ENCODE data around the gene ARHGAP26.

GRCh38 chr5:143155455-143155854 is 385.3 kb downstream of the ARHGAP26 start:
- no peak for TF ChIP-seq CTCF (IDR thresholded peaks at IDR 0.05)
- no peak for TF ChIP-seq POLR2A (IDR thresholded peaks at IDR 0.05)
